Measurements from ENCODE around the gene LRCH4. TPM values are rescaled to one million over a fixed set of nuclear protein-coding genes. Genes with fewer than 3 reads are reported as not detected.

Gene LRCH4
- total RNA-seq, 1 experiment from 2014 or later: 33.2 TPM

DNA sequence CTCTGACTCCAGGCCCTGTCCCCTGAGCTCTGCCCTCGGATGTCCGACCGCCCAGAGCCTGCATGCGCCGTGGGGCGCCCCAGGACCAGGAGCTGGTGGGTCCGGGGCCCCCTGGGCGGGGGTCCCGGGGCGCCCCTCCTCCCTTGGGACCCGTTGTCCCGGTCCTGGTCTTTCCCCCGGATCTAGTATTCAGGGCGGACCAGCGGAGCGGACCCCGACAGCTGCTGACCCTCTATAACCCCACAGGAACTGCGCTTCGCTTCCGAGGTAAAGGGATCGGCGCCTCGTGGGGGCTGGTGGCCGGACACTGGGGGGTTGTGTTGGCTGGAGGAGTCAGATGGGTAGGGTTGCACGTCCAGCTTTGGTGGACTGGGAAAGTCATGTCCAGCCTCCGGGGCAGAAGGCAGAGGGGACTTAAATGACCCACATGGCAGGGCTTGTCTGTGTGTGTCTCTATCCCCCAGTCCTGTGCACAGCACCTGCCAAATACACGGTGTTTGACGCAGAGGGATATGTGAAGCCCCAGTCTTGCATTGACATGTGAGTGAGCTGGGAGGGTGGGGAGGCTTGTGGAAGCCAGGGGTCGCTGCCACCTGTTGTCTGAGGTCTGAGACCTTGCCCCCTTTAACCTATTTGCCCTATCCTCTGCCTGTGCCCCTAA is 26.9 kb upstream of the LRCH4 start:
- H3K27me3 ChIP-seq: no peaks in the 10 kb centered on the region
- H3K4me3 ChIP-seq: peak overlapping the region; percentile 72
- H3K4me1 ChIP-seq: 0 out of 2 replicates have a peak, but pooled peaks cover 3% of the 10 kb centered on the region
- DNase-seq: peak; percentile 47 to 49
- H3K27ac ChIP-seq: peak overlapping the region; percentile 52
- H3K36me3 ChIP-seq: no peaks in the 10 kb centered on the region
- no peaks in the 10 kb centered on the region for H3K9me3 ChIP-seq (replicated peaks)

- H3K27ac ChIP-seq: peak within 1 kb of the TSS; percentile 52
- H3K27me3 ChIP-seq: no peaks in the 10 kb centered on the region
- no peaks in the 10 kb centered on the region for H3K9me3 ChIP-seq (replicated peaks)
- H3K36me3 ChIP-seq: no peaks in the 10 kb centered on the region
- peak within 1 kb of the TSS; percentile 72 for H3K4me3 ChIP-seq
- DNase-seq: peak; percentile 99
- H3K4me1 ChIP-seq: 0 out of 2 replicates have a peak, but pooled peaks cover 3% of the 10 kb centered on the region
These were observed 26.2 kb upstream of the LRCH4 start, which contains the start of gene MOSPD3 for GRCh38 chr7:100611983-100612729. Gene MOSPD3, plus strand, starts transcription at chr7:100612540. Its CDS starts 252 bp downstream, at chr7:100612792.

DNA sequence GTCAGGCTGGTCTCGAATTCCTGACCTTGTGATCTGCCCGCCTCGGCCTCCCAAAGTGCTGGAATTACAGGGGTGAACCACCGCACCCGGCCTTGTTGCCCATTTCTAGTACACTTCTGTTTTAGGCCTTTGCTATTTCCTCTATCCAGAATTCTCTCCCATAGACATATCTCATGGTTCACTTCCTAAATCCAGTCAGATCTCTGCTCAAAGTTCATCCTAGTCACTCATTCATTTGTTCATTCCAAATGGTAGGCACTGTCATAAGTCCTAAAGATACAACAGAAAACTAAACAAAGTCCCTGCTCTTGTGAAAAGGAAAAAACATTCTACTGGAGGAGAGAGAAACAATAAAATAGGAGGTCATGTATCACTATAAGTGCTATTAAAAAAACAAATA is 24.0 kb upstream of the LRCH4 start:
- Histone ChIP-seq H3K36me3 (no peaks in the 10 kb centered on the region), H3K4me3 (no peak overlapping the region), H3K27ac (no peak overlapping the region), H3K9me3 (replicated peaks) (no peaks in the 10 kb centered on the region), H3K27me3 (no peaks in the 10 kb centered on the region), H3K4me1 (0 out of 2 replicates have a peak, but pooled peaks cover 3% of the 10 kb centered on the region)
- DNase-seq: no peak

- no peak for DNase-seq
- H3K36me3 ChIP-seq: no peaks in the 10 kb centered on the region
- H3K27me3 ChIP-seq: no peaks in the 10 kb centered on the region
- no peaks in the 10 kb centered on the region for H3K9me3 ChIP-seq (replicated peaks)
- H3K27ac ChIP-seq: no peak overlapping the region
- no peak overlapping the region for H3K4me3 ChIP-seq
- H3K4me1 ChIP-seq: peaks cover 8% of the 10 kb centered on the region
These were observed 21.2 kb upstream of the LRCH4 start for GRCh38 chr7:100607111-100607510.

- no peak overlapping the region for H3K4me3 ChIP-seq
- no peak for DNase-seq
- no peaks in the 10 kb centered on the region for H3K9me3 ChIP-seq (replicated peaks)
- no peaks in the 10 kb centered on the region for H3K27me3 ChIP-seq
- H3K36me3 ChIP-seq: no peaks in the 10 kb centered on the region
- no peak overlapping the region for H3K27ac ChIP-seq
- H3K4me1 ChIP-seq: peaks cover 14% of the 10 kb centered on the region
These were observed 20.4 kb upstream of the LRCH4 start for GRCh38 chr7:100606313-100606712.

GRCh38 chr7:100604976-100605911 is 19.3 kb upstream of the LRCH4 start:
- H3K4me3 ChIP-seq: peak overlapping the region; percentile 66
- H3K36me3 ChIP-seq: no peaks in the 10 kb centered on the region
- no peaks in the 10 kb centered on the region for H3K9me3 ChIP-seq (replicated peaks)
- peaks cover 15% of the 10 kb centered on the region for H3K4me1 ChIP-seq
- H3K27ac ChIP-seq: peak overlapping the region; percentile 44
- H3K27me3 ChIP-seq: no peaks in the 10 kb centered on the region
- peak in 1 of 2 experiments; percentile 51 for DNase-seq

DNA sequence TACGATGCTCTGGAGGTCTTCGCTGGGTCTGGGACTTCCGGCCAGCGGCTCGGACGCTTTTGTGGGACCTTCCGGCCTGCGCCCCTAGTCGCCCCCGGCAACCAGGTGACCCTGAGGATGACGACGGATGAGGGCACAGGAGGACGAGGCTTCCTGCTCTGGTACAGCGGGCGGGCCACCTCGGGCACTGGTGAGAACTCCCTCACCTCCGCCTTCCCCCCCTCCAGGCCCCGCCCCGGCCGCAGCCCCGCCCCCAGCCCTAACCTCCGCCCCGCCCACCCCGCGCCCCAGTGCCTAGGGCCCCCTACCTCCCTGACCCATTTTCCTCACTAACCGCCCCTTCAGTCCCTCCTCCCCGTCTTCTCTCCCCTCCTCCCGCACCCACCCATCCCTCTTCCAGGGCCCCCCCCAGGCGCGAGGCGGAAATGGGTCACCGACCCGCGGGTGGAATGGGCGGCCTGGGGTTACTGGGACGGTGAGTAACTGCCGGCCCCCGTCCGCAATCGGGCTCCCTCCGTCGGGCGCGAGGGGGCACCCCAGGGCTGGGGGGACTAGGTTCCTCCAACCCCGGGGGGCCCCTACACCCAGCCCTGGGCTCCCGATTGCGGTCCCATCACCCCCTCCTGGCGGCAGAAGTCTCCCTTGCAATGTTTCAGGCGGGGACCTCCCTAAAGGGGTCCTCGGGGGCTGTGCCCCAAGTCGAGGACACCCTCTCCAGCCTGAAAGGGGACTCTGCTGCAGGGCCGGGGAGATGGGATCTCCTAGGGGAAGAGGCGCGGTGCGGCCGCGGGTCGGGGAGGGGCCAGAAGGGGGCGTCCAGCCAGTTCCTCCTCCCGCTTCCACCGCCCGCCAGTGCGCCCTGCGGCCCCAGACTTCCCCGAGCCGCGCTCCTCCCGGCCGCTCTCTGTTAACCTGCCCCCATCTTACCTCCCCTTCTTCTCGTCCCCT is 18.4 kb upstream of the LRCH4 start:
- Histone ChIP-seq H3K27ac (peak overlapping the region; percentile 44), H3K27me3 (no peaks in the 10 kb centered on the region), H3K36me3 (no peaks in the 10 kb centered on the region), H3K9me3 (replicated peaks) (no peaks in the 10 kb centered on the region), H3K4me3 (peak overlapping the region; percentile 66), H3K4me1 (peaks cover 15% of the 10 kb centered on the region)
- peak; percentile 89 to 90 for DNase-seq

- Histone ChIP-seq H3K27ac (no peak overlapping the region; the same call in 1 of the 2 replicates), H3K9me3 (replicated peaks) (no peaks in the 10 kb centered on the region), H3K4me3 (peak overlapping the region; percentile 66), H3K4me1 (peaks cover 15% of the 10 kb centered on the region), H3K36me3 (no peaks in the 10 kb centered on the region), H3K27me3 (no peaks in the 10 kb centered on the region)
- peak; percentile 53 to 71 for DNase-seq
These were observed 17.7 kb upstream of the LRCH4 start for GRCh38 chr7:100603726-100604027.

GRCh38 chr7:100602889-100603725 is 17.2 kb upstream of the LRCH4 start:
- H3K4me1 ChIP-seq: peaks cover 15% of the 10 kb centered on the region
- H3K4me3 ChIP-seq: peak overlapping the region; percentile 66
- H3K9me3 ChIP-seq (replicated peaks): no peaks in the 10 kb centered on the region
- H3K27ac ChIP-seq: peak overlapping the region; percentile 37; the same call in 1 of the 2 replicates
- DNase-seq: peak; percentile 62 to 68
- no peaks in the 10 kb centered on the region for H3K27me3 ChIP-seq
- no peaks in the 10 kb centered on the region for H3K36me3 ChIP-seq

- H3K9me3 ChIP-seq (replicated peaks): no peaks in the 10 kb centered on the region
- H3K4me1 ChIP-seq: peaks cover 15% of the 10 kb centered on the region
- no peaks in the 10 kb centered on the region for H3K27me3 ChIP-seq
- H3K36me3 ChIP-seq: no peaks in the 10 kb centered on the region
- DNase-seq: no peak
- no peak overlapping the region for H3K4me3 ChIP-seq
- H3K27ac ChIP-seq: no peak overlapping the region
These were observed 14.8 kb upstream of the LRCH4 start for GRCh38 chr7:100600730-100601038.

- H3K27me3 ChIP-seq: no peaks in the 10 kb centered on the region
- H3K4me1 ChIP-seq: peaks cover 15% of the 10 kb centered on the region
- no peaks in the 10 kb centered on the region for H3K36me3 ChIP-seq
- no peak overlapping the region for H3K4me3 ChIP-seq
- H3K27ac ChIP-seq: no peak overlapping the region
- DNase-seq: no peak
- H3K9me3 ChIP-seq (replicated peaks): no peaks in the 10 kb centered on the region
These were observed 14.2 kb upstream of the LRCH4 start for GRCh38 chr7:100599911-100600729.

DNA sequence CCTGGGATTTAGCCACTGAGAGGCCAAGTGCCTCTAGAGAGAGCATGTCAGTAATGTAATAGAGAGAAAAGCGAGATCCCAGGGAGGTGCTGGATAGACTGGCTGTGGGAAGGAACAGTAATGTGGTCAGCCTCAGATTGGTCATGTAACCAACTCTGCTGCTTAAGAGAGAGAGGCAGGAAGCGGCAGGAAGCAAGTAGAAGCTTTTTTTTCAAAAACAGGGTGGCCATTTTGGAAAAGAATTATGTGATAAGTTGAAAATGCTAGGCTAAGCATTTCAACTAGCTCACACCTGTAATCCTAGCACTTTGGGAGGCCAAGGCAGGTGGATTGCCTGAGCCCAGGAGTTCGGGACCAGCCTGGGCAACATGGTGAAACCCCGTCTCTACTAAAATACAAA is 12.5 kb upstream of the LRCH4 start:
- Histone ChIP-seq H3K27ac (no peak overlapping the region), H3K9me3 (replicated peaks) (no peaks in the 10 kb centered on the region), H3K4me1 (peaks cover 15% of the 10 kb centered on the region), H3K36me3 (no peaks in the 10 kb centered on the region), H3K4me3 (no peak overlapping the region), H3K27me3 (no peaks in the 10 kb centered on the region)
- DNase-seq: no peak

- Histone ChIP-seq H3K9me3 (replicated peaks) (no peaks in the 10 kb centered on the region), H3K36me3 (no peaks in the 10 kb centered on the region), H3K27me3 (no peaks in the 10 kb centered on the region), H3K4me3 (no peak overlapping the region), H3K27ac (no peak overlapping the region), H3K4me1 (no peaks in the 10 kb centered on the region)
- DNase-seq: no peak
These were observed 9.3 kb upstream of the LRCH4 start for GRCh38 chr7:100595188-100595587.

Measured in SJCRH30 (cell line).